Measurements from ENCODE around the gene CCM2.
"Not testable (repeated sequence)": the region's sequence is repeated elsewhere in the genome, so short reads cannot be mapped to it uniquely, and the experiment has no call there.

CCM2 gene

GRCh38 chr7:45033261-45033930 lies 33.4 kb downstream of the CCM2 start:
- no peak for DNase-seq (ENCODE audit: low read depth in 2 of 2)

GRCh38 chr7:45033931-45034290 lies 33.9 kb downstream of the CCM2 start:
- no peak for DNase-seq (ENCODE audit: low read depth in 2 of 2)

- not testable (repeated sequence) for DNase-seq (ENCODE audit: low read depth in 2 of 2)
Measured at GRCh38 chr7:45034710-45035109, 34.7 kb downstream of the CCM2 start.

GRCh38 chr7:45035371-45035770 lies 35.4 kb downstream of the CCM2 start:
- no peak for DNase-seq (ENCODE audit: low read depth in 2 of 2)

GRCh38 chr7:45035893-45036292 lies 35.9 kb downstream of the CCM2 start:
- DNase-seq (ENCODE audit: low read depth in 2 of 2) = no peak

- DNase-seq (ENCODE audit: low read depth in 2 of 2) = no peak
Measured at GRCh38 chr7:45036317-45036716, 36.3 kb downstream of the CCM2 start.

GRCh38 chr7:45036796-45037195 lies 36.8 kb downstream of the CCM2 start:
- DNase-seq (ENCODE audit: low read depth in 2 of 2) = no peak

GRCh38 chr7:45037876-45038275 lies 37.9 kb downstream of the CCM2 start:
- no peak for DNase-seq (ENCODE audit: low read depth in 2 of 2)

GRCh38 chr7:45039106-45039505 lies 39.1 kb downstream of the CCM2 start:
- DNase-seq (ENCODE audit: low read depth in 2 of 2) = no peak

GRCh38 chr7:45044338-45044737 lies 44.3 kb downstream of the CCM2 start:
- no peak for DNase-seq (ENCODE audit: low read depth in 2 of 2)

GRCh38 chr7:45048748-45049147 lies 48.7 kb downstream of the CCM2 start:
- no peak for DNase-seq (ENCODE audit: low read depth in 2 of 2)

GRCh38 chr7:45050198-45050597 lies 50.2 kb downstream of the CCM2 start:
- no peak for DNase-seq (ENCODE audit: low read depth in 2 of 2)

GRCh38 chr7:45052011-45052410 lies 52.0 kb downstream of the CCM2 start:
- DNase-seq (ENCODE audit: low read depth in 2 of 2) = no peak

GRCh38 chr7:45053401-45053800 lies 53.4 kb downstream of the CCM2 start:
- no peak for DNase-seq (ENCODE audit: low read depth in 2 of 2)

GRCh38 chr7:45053941-45054340 lies 53.9 kb downstream of the CCM2 start:
- no peak for DNase-seq (ENCODE audit: low read depth in 2 of 2)

GRCh38 chr7:45054442-45054841 lies 54.4 kb downstream of the CCM2 start:
- no peak for DNase-seq (ENCODE audit: low read depth in 2 of 2)

- no peak for DNase-seq (ENCODE audit: low read depth in 2 of 2)
Measured at GRCh38 chr7:45055016-45055415, 55.0 kb downstream of the CCM2 start.

GRCh38 chr7:45055594-45056219 lies 55.7 kb downstream of the CCM2 start:
- DNase-seq (ENCODE audit: low read depth in 2 of 2) = no peak

- DNase-seq (ENCODE audit: low read depth in 2 of 2) = no peak
Measured at GRCh38 chr7:45057878-45058277, 57.9 kb downstream of the CCM2 start.

- DNase-seq (ENCODE audit: low read depth in 2 of 2) = no peak
Measured at GRCh38 chr7:45060295-45060694, 60.3 kb downstream of the CCM2 start.

GRCh38 chr7:45061352-45061751 lies 61.4 kb downstream of the CCM2 start:
- no peak for DNase-seq (ENCODE audit: low read depth in 2 of 2)

- DNase-seq (ENCODE audit: low read depth in 2 of 2) = no peak
Measured at GRCh38 chr7:45061806-45062425, 61.9 kb downstream of the CCM2 start.

GRCh38 chr7:45064047-45064725 lies 64.2 kb downstream of the CCM2 start:
- DNase-seq (ENCODE audit: low read depth in 2 of 2) = no peak

Measured in fibroblast of skin of left biceps (primary cell).